GM23338 (cell line): ENCODE results near the gene GFOD1. TPM values are rescaled to one million over a fixed set of nuclear protein-coding genes. Genes with fewer than 3 reads are reported as not detected.

Experiments used
- ATAC-seq: fragments of 200-7000 bp; cut with Tn5 transposase; 3 replicates; pipeline ENCODE4 v1.9.1; 2020
- DNase-seq: peaks from one replicate; pipeline ENCODE4 v3.0.0-alpha.2; 2015; ENCODE audit warnings: low spot score
- H2AFZ ChIP-seq: fragments of 200-600 bp; sonication (generic); 2 replicates; pipeline ENCODE4 v1.8.0; 2016; ENCODE audit warnings: antibody characterized with exemption, mild to moderate bottlenecking, moderate library complexity
- H3F3A ChIP-seq: fragments of 200-600 bp; sonication (generic); replicated peaks from 2 replicates; pipeline ENCODE4 v1.8.0; 2017; ENCODE audit warnings: antibody characterized with exemption, mixed run types, low read depth
- H3K27ac ChIP-seq: fragments of 200-600 bp; sonication (generic); 2 replicates; pipeline ENCODE4 v1.6.1; 2016; ENCODE audit warnings: low read depth
- H3K27me3 ChIP-seq: fragments of 200-600 bp; sonication (generic); 2 replicates; pipeline ENCODE4 v1.8.0; 2016; ENCODE audit warnings: mild to moderate bottlenecking, mixed run types, moderate library complexity; ENCODE audit not compliant: insufficient read depth
- H3K36me3 ChIP-seq: fragments of 200-600 bp; sonication (generic); 2 replicates; pipeline ENCODE4 v1.8.0; 2016; ENCODE audit warnings: mild to moderate bottlenecking; ENCODE audit not compliant: insufficient read depth
- H3K4me1 ChIP-seq: fragments of 200-600 bp; sonication (generic); 2 replicates; pipeline ENCODE4 v1.8.0; 2016; ENCODE audit warnings: mild to moderate bottlenecking, moderate library complexity; ENCODE audit not compliant: insufficient read depth
- H3K4me2 ChIP-seq: fragments of 200-600 bp; sonication (generic); 2 replicates; pipeline ENCODE4 v1.7.1; 2017; ENCODE audit warnings: mixed run types
- H3K4me3 ChIP-seq: fragments of 200-600 bp; sonication (generic); 2 replicates; pipeline ENCODE4 v1.6.1; 2016; ENCODE audit warnings: mixed run types
- H3K79me2 ChIP-seq: fragments of 200-600 bp; sonication (generic); replicated peaks from 2 replicates; pipeline ENCODE4 v1.8.0; 2017; ENCODE audit warnings: mild to moderate bottlenecking; ENCODE audit not compliant: insufficient read depth
- H3K9me2 ChIP-seq: fragments of 200-600 bp; sonication (generic); 2 replicates; pipeline ENCODE4 v1.8.0; 2017; ENCODE audit not compliant: insufficient read depth
- H4K20me1 ChIP-seq: fragments of 200-600 bp; sonication (generic); replicated peaks from 2 replicates; pipeline ENCODE4 v1.8.0; 2017; ENCODE audit warnings: mild to moderate bottlenecking; ENCODE audit not compliant: insufficient read depth
- H3K27ac Mint-ChIP-seq: 2 replicates; pipeline ENCODE4 v1.8.0; 2020; ENCODE audit warnings: inconsistent platforms, mild to moderate bottlenecking, moderate library complexity, mixed read lengths
- H3K27me3 Mint-ChIP-seq: 3 replicates; pipeline ENCODE4 v1.8.0; 2022; ENCODE audit warnings: low read depth, mild to moderate bottlenecking, moderate library complexity, mixed read lengths, inconsistent platforms; ENCODE audit not compliant: insufficient read depth, poor library complexity
- H3K36me3 Mint-ChIP-seq: 3 replicates; pipeline ENCODE4 v1.8.0; 2021; ENCODE audit warnings: low read depth, mild to moderate bottlenecking, inconsistent platforms, moderate library complexity, mixed read lengths
- H3K4me1 Mint-ChIP-seq: 3 replicates; pipeline ENCODE4 v1.8.0; 2020; ENCODE audit warnings: mild to moderate bottlenecking, inconsistent platforms, mixed read lengths
- H3K4me3 Mint-ChIP-seq: 3 replicates; pipeline ENCODE4 v1.8.0; 2021; ENCODE audit warnings: moderate library complexity, mild to moderate bottlenecking, inconsistent platforms, mixed read lengths
- H3K9me3 Mint-ChIP-seq: 3 replicates; pipeline ENCODE4 v1.8.0; 2020; ENCODE audit warnings: moderate library complexity, mild to moderate bottlenecking, inconsistent platforms, mixed read lengths
- CREB1 ChIP-seq: fragments of 250-450 bp; sonication (Bioruptor Pico); IDR thresholded peaks from 2 replicates; pipeline ENCODE4 v1.5.0; 2020; ENCODE audit warnings: low read depth, mild to moderate bottlenecking, moderate library complexity
- EZH2 ChIP-seq: fragments of 200-600 bp; sonication (generic); IDR thresholded peaks from one replicate; pipeline ENCODE4 v1.8.0; 2017; ENCODE audit warnings: antibody characterized with exemption, mild to moderate bottlenecking, low read depth; ENCODE audit not compliant: unreplicated experiment
- NANOG ChIP-seq: IDR thresholded peaks from 2 replicates; pipeline ENCODE4 v1.6.1; 2016; ENCODE audit warnings: antibody characterized with exemption, borderline replicate concordance
- POLR2AphosphoS5 ChIP-seq: IDR thresholded peaks from 2 replicates; pipeline ENCODE4 v1.6.1; 2016; ENCODE audit warnings: antibody characterized with exemption, low read depth
- STAT1 ChIP-seq: IDR thresholded peaks from one replicate; pipeline ENCODE4 v1.6.1; 2016; ENCODE audit warnings: antibody characterized with exemption; ENCODE audit not compliant: unreplicated experiment
- ZNF114 ChIP-seq: fragments of 250-450 bp; sonication (Bioruptor Pico); IDR thresholded peaks from 2 replicates; pipeline ENCODE4 v1.5.0; 2020; ENCODE audit warnings: mild to moderate bottlenecking, moderate library complexity
- ZNF331 ChIP-seq: fragments of 250-450 bp; sonication (Bioruptor Pico); IDR thresholded peaks from 2 replicates; pipeline ENCODE4 v1.5.0; 2020; ENCODE audit warnings: low read depth, mild to moderate bottlenecking, moderate library complexity
- polyA plus RNA-seq: library from polyadenylated mRNA; unstranded; fragments of >200 nt; fragmentation: Nextera tagmentation; extraction: Ambion mirVana; gene quantifications from 2 replicates; pipeline ENCODE4 v1.2.1, GENCODE V29; 2016
- total RNA-seq: library from RNA; depleted of rRNA; stranded (reverse); fragments of >200 nt; shearing (Covaris generic); gene quantifications from 2 replicates; pipeline ENCODE4 v1.2.3, GENCODE V29; 2014
- TF ChIP-seq, protein P1 (sequence below), 2 experiments: fragments of 200-600 bp in 1 of 2; sonication (generic) in 1 of 2; conservative IDR thresholded peaks; 2 replicates each; pipeline versions ENCODE4 v1.5.1 to v1.6.1; 2016 to 2017; ENCODE audit warnings: antibody characterized with exemption in 2 of 2, low read depth in 2 of 2, mild to moderate bottlenecking in 2 of 2, moderate library complexity in 1 of 2
- TF ChIP-seq, protein P2 (sequence below): IDR thresholded peaks from 2 replicates; pipeline ENCODE4 v1.6.1; 2016; ENCODE audit warnings: antibody characterized with exemption
- TF ChIP-seq, protein P3 (sequence below): IDR thresholded peaks from one replicate; pipeline ENCODE4 v1.6.1; 2018; ENCODE audit warnings: antibody characterized with exemption; ENCODE audit not compliant: unreplicated experiment

The GFOD1 gene
- total and polyA plus RNA-seq, 2 experiments from 2014 or later: 4.9 to 12.8 TPM

DNA sequence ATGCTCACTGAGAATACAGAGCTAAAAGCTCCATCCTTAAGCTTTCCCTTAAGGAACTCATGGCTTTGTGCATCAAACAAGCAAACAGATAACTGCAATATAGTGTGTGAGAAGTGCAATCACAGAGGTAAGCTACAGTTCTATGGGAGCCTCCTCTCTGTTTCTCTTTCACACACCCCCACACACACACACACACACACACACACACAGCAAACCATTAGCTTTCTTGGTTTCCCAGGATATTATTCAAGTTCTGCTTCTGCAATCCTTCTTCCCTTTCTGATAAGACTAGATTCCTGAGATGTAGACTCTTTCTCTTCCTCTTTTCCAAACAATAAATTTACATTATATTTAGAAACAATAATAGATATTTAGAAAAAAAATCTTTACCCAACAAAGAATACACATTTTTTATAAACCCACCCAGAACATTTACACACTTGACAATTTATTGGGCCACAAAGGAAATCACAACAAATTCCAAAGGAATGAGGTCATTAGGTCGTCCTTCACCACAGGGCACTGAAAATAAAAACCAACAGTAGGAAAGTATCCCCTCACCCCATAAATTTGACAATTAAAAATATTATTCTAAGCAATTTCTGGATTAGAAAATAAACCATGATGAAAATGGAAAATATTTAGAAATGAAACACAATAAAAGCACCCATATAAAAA is 9.3 kb upstream of the GFOD1 start:
- Mint-ChIP-seq H3K36me3 (no peaks in the 10 kb centered on the region), H3K4me1 (peaks cover 29% of the 10 kb centered on the region), H3K9me3 (no peaks in the 10 kb centered on the region), H3K27ac (no peak overlapping the region), H3K27me3 (peaks cover 5% of the 10 kb centered on the region), H3K4me3 (no peak overlapping the region)
- TF ChIP-seq ZNF331 (no peak), ZNF114 (CRISPR knock-in tag) (no peak)
- ATAC-seq (no peak; the same call in 2 of the 3 replicates), DNase-seq (no peak)
- H3F3A ChIP-seq: peaks cover 4% of the 10 kb centered on the region; the same call in 1 of the 2 replicates
- no peak overlapping the region for H3K27ac ChIP-seq
- H3K79me2 ChIP-seq: no peaks in the 10 kb centered on the region
- H3K9me2 ChIP-seq: no peaks in the 10 kb centered on the region; the same call in 1 of the 2 replicates
- peak overlapping the region; percentile 82; the same call in 1 of the 2 replicates for H2AFZ ChIP-seq
- H3K4me1 ChIP-seq: peaks cover 24% of the 10 kb centered on the region
- no peaks in the 10 kb centered on the region for H3K36me3 ChIP-seq
- no peak overlapping the region for H3K4me2 ChIP-seq
- no peaks in the 10 kb centered on the region for H3K27me3 ChIP-seq
- no peak overlapping the region for H3K4me3 ChIP-seq
- H4K20me1 ChIP-seq: no peaks in the 10 kb centered on the region

DNA sequence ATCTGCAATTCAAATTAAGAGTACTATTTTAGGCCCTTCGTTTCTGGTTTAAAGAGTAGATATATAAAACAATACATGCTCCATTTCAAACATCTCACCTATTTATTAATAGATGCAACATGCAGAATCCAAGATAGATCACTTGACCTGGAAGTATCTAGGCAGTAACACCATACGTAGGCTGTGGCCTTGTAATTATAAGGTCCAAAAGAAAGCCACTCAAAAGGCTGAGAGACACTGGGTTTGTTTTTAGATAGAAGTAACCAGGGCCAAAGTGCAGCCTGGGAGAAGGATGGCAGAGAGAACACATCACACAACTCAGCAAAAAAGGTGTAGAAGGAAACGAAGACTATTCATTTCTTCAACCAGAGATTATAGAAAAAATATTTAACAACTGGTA is 8.4 kb upstream of the GFOD1 start:
- Histone ChIP-seq H2AFZ (peak overlapping the region; percentile 82; the same call in 1 of the 2 replicates), H3K4me3 (no peak overlapping the region)
- no peak for TF ChIP-seq NANOG
- TF ChIP-seq CREB1 (CRISPR knock-in tag): no peak
- TF ChIP-seq EZH2: no peak
- TF ChIP-seq STAT1: no peak
- TF ChIP-seq, protein P1, sequence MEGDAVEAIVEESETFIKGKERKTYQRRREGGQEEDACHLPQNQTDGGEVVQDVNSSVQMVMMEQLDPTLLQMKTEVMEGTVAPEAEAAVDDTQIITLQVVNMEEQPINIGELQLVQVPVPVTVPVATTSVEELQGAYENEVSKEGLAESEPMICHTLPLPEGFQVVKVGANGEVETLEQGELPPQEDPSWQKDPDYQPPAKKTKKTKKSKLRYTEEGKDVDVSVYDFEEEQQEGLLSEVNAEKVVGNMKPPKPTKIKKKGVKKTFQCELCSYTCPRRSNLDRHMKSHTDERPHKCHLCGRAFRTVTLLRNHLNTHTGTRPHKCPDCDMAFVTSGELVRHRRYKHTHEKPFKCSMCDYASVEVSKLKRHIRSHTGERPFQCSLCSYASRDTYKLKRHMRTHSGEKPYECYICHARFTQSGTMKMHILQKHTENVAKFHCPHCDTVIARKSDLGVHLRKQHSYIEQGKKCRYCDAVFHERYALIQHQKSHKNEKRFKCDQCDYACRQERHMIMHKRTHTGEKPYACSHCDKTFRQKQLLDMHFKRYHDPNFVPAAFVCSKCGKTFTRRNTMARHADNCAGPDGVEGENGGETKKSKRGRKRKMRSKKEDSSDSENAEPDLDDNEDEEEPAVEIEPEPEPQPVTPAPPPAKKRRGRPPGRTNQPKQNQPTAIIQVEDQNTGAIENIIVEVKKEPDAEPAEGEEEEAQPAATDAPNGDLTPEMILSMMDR (conservative IDR thresholded peaks at IDR 0.05; ENCODE audit: low read depth in 2 of 2): no peak
- no peak for TF ChIP-seq ZNF331
- TF ChIP-seq POLR2AphosphoS5: no peak
- TF ChIP-seq ZNF114 (CRISPR knock-in tag): no peak
- TF ChIP-seq, protein P2, sequence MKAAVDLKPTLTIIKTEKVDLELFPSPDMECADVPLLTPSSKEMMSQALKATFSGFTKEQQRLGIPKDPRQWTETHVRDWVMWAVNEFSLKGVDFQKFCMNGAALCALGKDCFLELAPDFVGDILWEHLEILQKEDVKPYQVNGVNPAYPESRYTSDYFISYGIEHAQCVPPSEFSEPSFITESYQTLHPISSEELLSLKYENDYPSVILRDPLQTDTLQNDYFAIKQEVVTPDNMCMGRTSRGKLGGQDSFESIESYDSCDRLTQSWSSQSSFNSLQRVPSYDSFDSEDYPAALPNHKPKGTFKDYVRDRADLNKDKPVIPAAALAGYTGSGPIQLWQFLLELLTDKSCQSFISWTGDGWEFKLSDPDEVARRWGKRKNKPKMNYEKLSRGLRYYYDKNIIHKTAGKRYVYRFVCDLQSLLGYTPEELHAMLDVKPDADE: no peak
- TF ChIP-seq, protein P3, sequence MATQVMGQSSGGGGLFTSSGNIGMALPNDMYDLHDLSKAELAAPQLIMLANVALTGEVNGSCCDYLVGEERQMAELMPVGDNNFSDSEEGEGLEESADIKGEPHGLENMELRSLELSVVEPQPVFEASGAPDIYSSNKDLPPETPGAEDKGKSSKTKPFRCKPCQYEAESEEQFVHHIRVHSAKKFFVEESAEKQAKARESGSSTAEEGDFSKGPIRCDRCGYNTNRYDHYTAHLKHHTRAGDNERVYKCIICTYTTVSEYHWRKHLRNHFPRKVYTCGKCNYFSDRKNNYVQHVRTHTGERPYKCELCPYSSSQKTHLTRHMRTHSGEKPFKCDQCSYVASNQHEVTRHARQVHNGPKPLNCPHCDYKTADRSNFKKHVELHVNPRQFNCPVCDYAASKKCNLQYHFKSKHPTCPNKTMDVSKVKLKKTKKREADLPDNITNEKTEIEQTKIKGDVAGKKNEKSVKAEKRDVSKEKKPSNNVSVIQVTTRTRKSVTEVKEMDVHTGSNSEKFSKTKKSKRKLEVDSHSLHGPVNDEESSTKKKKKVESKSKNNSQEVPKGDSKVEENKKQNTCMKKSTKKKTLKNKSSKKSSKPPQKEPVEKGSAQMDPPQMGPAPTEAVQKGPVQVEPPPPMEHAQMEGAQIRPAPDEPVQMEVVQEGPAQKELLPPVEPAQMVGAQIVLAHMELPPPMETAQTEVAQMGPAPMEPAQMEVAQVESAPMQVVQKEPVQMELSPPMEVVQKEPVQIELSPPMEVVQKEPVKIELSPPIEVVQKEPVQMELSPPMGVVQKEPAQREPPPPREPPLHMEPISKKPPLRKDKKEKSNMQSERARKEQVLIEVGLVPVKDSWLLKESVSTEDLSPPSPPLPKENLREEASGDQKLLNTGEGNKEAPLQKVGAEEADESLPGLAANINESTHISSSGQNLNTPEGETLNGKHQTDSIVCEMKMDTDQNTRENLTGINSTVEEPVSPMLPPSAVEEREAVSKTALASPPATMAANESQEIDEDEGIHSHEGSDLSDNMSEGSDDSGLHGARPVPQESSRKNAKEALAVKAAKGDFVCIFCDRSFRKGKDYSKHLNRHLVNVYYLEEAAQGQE: no peak

More for the DNA sequence above, 8.4 kb upstream of the GFOD1 start:
- no peaks in the 10 kb centered on the region; the same call in 1 of the 2 replicates for H3K9me2 ChIP-seq
- H3K27me3 ChIP-seq: peaks cover 3% of the 10 kb centered on the region; the same call in 1 of the 2 replicates
- peaks cover 4% of the 10 kb centered on the region; the same call in 1 of the 2 replicates for H3F3A ChIP-seq
- H4K20me1 ChIP-seq: no peaks in the 10 kb centered on the region
- peaks cover 24% of the 10 kb centered on the region for H3K4me1 ChIP-seq
- H3K27ac ChIP-seq: no peak overlapping the region
- DNase-seq: no peak
- peak overlapping the region; percentile 37; the same call in 1 of the 2 replicates for H3K4me2 ChIP-seq
- H3K79me2 ChIP-seq: no peaks in the 10 kb centered on the region
- peaks cover 5% of the 10 kb centered on the region for H3K27me3 Mint-ChIP-seq
- no peaks in the 10 kb centered on the region for H3K36me3 Mint-ChIP-seq
- H3K4me3 Mint-ChIP-seq: no peak overlapping the region
- no peaks in the 10 kb centered on the region; the same call in 2 of the 3 replicates for H3K9me3 Mint-ChIP-seq
- peaks cover 29% of the 10 kb centered on the region for H3K4me1 Mint-ChIP-seq
- no peak overlapping the region for H3K27ac Mint-ChIP-seq
- ATAC-seq: no peak
- no peaks in the 10 kb centered on the region for H3K36me3 ChIP-seq
